ENCODE results near the gene WAPL. TPM values are rescaled to one million over a fixed set of nuclear protein-coding genes. Genes with fewer than 3 reads are reported as not detected.

The WAPL gene
- total and polyA plus RNA-seq, 2 of the 13 experiments (the other 11 are each of a cell fraction or from before 2014, with no cell fraction given) = 13.2 to 43.5 TPM

GRCh38 chr10:86440874-86441843, 80.4 kb downstream of the WAPL start (continued):
- TF ChIP-seq NR2F2 (IDR thresholded peaks at IDR 0.05; ENCODE audit: borderline replicate concordance, low read depth) = peak; percentile 52; the same call in 1 of the 2 replicates
- no peak for TF ChIP-seq ZNF598 (CRISPR knock-in tag; IDR thresholded peaks at IDR 0.05; ENCODE audit: borderline replicate concordance)
- no peak for TF ChIP-seq ZNF816 (CRISPR knock-in tag; IDR thresholded peaks at IDR 0.05; ENCODE audit: borderline replicate concordance)
- peak; percentile 62 for TF ChIP-seq NFE2L2 (IDR thresholded peaks at IDR 0.05; ENCODE audit: low read length)
- no peak for TF ChIP-seq TEAD2 (CRISPR knock-in tag; IDR thresholded peaks at IDR 0.05)
- TF ChIP-seq MYNN (CRISPR knock-in tag; IDR thresholded peaks at IDR 0.05; ENCODE audit: low read depth) = no peak
- TF ChIP-seq KMT2B (CRISPR knock-in tag; IDR thresholded peaks at IDR 0.05) = no peak
- no peak for TF ChIP-seq REL (CRISPR knock-in tag; conservative IDR thresholded peaks at IDR 0.05)
- peak; percentile 37; the same call in 1 of the 2 replicates for TF ChIP-seq MYPOP (CRISPR knock-in tag; IDR thresholded peaks at IDR 0.05)
- TF ChIP-seq NR2F6 (IDR thresholded peaks at IDR 0.05) = peak; percentile 72
- TF ChIP-seq NR2F6 (CRISPR knock-in tag; IDR thresholded peaks at IDR 0.05) = no peak; the same call in 1 of the 2 replicates
- peak; percentile 72; the same call in 1 of the 2 replicates for TF ChIP-seq DPF2 (CRISPR knock-in tag; IDR thresholded peaks at IDR 0.05; ENCODE audit: borderline replicate concordance, low read depth)
- TF ChIP-seq ZNF710 (CRISPR knock-in tag; IDR thresholded peaks at IDR 0.05; ENCODE audit: borderline replicate concordance) = peak; percentile 96
- TF ChIP-seq MXI1 (IDR thresholded peaks at IDR 0.05; ENCODE audit: borderline replicate concordance, low read depth, low read length) = 0 out of 3 replicates have a peak, but pooled peaks have one; percentile 11
- TF ChIP-seq SMAD3 (CRISPR knock-in tag; IDR thresholded peaks at IDR 0.05) = peak; percentile 17; the same call in 1 of the 2 replicates
- TF ChIP-seq DMAP1 (CRISPR knock-in tag; IDR thresholded peaks at IDR 0.05) = peak; percentile 33
- TF ChIP-seq, protein P1, sequence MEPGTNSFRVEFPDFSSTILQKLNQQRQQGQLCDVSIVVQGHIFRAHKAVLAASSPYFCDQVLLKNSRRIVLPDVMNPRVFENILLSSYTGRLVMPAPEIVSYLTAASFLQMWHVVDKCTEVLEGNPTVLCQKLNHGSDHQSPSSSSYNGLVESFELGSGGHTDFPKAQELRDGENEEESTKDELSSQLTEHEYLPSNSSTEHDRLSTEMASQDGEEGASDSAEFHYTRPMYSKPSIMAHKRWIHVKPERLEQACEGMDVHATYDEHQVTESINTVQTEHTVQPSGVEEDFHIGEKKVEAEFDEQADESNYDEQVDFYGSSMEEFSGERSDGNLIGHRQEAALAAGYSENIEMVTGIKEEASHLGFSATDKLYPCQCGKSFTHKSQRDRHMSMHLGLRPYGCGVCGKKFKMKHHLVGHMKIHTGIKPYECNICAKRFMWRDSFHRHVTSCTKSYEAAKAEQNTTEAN (CRISPR knock-in tag; conservative IDR thresholded peaks at IDR 0.05) = 0 out of 2 replicates have a peak, but pooled peaks have one; percentile 28
- peak; percentile 74; the same call in 1 of the 2 replicates for TF ChIP-seq ZNF205 (CRISPR knock-in tag; IDR thresholded peaks at IDR 0.05)
- TF ChIP-seq YY1 (IDR thresholded peaks at IDR 0.05; ENCODE audit: insufficient read depth, insufficient replicate concordance, low read depth, low read length) = peak; percentile 25
- TF ChIP-seq, protein P2, sequence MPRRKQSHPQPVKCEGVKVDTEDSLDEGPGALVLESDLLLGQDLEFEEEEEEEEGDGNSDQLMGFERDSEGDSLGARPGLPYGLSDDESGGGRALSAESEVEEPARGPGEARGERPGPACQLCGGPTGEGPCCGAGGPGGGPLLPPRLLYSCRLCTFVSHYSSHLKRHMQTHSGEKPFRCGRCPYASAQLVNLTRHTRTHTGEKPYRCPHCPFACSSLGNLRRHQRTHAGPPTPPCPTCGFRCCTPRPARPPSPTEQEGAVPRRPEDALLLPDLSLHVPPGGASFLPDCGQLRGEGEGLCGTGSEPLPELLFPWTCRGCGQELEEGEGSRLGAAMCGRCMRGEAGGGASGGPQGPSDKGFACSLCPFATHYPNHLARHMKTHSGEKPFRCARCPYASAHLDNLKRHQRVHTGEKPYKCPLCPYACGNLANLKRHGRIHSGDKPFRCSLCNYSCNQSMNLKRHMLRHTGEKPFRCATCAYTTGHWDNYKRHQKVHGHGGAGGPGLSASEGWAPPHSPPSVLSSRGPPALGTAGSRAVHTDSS (CRISPR knock-in tag; conservative IDR thresholded peaks at IDR 0.05) = no peak
- peak; percentile 37; the same call in 1 of the 2 replicates for TF ChIP-seq GABPB1 (CRISPR knock-in tag; IDR thresholded peaks at IDR 0.05)
- no peak; the same call in 1 of the 2 replicates for TF ChIP-seq ZBTB20 (CRISPR knock-in tag; IDR thresholded peaks at IDR 0.05; ENCODE audit: borderline replicate concordance, low read depth)
- TF ChIP-seq CHD2 (IDR thresholded peaks at IDR 0.05; ENCODE audit: low read depth, low read length) = no peak
- TF ChIP-seq ZMYM2 (CRISPR knock-in tag; IDR thresholded peaks at IDR 0.05) = 0 out of 2 replicates have a peak, but pooled peaks have one; percentile 48
- TF ChIP-seq ATF1 (CRISPR knock-in tag; IDR thresholded peaks at IDR 0.05) = peak; percentile 46; the same call in 1 of the 2 replicates
